Left renal cortex interstitium (tissue), 4 donors: ENCODE results near the gene PAK4. TPM values are rescaled to one million over a fixed set of nuclear protein-coding genes. Genes with fewer than 3 reads are reported as not detected.

Experiments
- polyA plus RNA-seq, 4 donors: library from polyadenylated mRNA; unstranded; fragments of 120-200 nt; gene quantifications; one replicate each; pipeline ENCODE4 v1.2.1, GENCODE V29; 2013; ENCODE audit not compliant: insufficient read length in 4 of 4

PAK4 gene
- polyA plus RNA-seq, 4 donors = 42.6 to 80.8 (median 71.0) TPM

Other genes starting within 250 kb of the PAK4 start
- gene RINL, start 247.5 kb upstream of the PAK4 start, polyA plus RNA-seq = 10 to 100 TPM in 1 of 4 donors, 1 to 10 TPM in 3; 7.1 to 10.0 (median 8.3) TPM
- 10 to 100 TPM; 37.9 to 53.1 (median 43.9) TPM for gene SIRT2, start 226.2 kb upstream of the PAK4 start, polyA plus RNA-seq
- 10 to 100 TPM in 2 of 4 donors, 1 to 10 TPM in 2; 8.2 to 13.4 (median 11.4) TPM for gene NFKBIB, start 225.8 kb upstream of the PAK4 start, polyA plus RNA-seq
- gene CCER2, start 213.6 kb upstream of the PAK4 start, polyA plus RNA-seq = 1 to 10 TPM in 2 of 4 donors, under 1 TPM in 2; 0.47 to 1.5 (median 1.1) TPM
- 10 to 100 TPM; 31.3 to 72.0 (median 53.4) TPM for gene SARS2, start 195.0 kb upstream of the PAK4 start, polyA plus RNA-seq
- 10 to 100 TPM; 17.7 to 37.4 (median 26.9) TPM for gene MRPS12, start 194.8 kb upstream of the PAK4 start, polyA plus RNA-seq
- 10 to 100 TPM; 51.3 to 93.4 (median 81.1) TPM for gene FBXO17, start 150.0 kb upstream of the PAK4 start, polyA plus RNA-seq
- gene FBXO27, start 93.2 kb upstream of the PAK4 start, polyA plus RNA-seq = 1 to 10 TPM; 6.1 to 9.8 (median 7.8) TPM
- 1 to 10 TPM in 1 of 4 donors, under 1 TPM in 3; 0.13 to 1.5 (median 0.56) TPM for gene ACP7, start 41.4 kb upstream of the PAK4 start, polyA plus RNA-seq
- gene NCCRP1, start 71.2 kb downstream of the PAK4 start, polyA plus RNA-seq = 1 to 10 TPM in 3 of 4 donors, under 1 TPM in 1; 0.99 to 4.0 (median 1.4) TPM
- not detected for gene SYCN, start 78.5 kb downstream of the PAK4 start, polyA plus RNA-seq
- not detected for gene IFNL3, start 119.2 kb downstream of the PAK4 start, polyA plus RNA-seq
- under 1 TPM in 1 of 4 donors, not detected in 3; 0.09 TPM for gene IFNL4, start 123.1 kb downstream of the PAK4 start, polyA plus RNA-seq
- not detected for gene IFNL2, start 142.6 kb downstream of the PAK4 start, polyA plus RNA-seq
- not detected for gene IFNL1, start 170.6 kb downstream of the PAK4 start, polyA plus RNA-seq
- gene LRFN1, start 195.1 kb downstream of the PAK4 start, polyA plus RNA-seq = 1 to 10 TPM in 3 of 4 donors, under 1 TPM in 1; 0.75 to 2.9 (median 2.1) TPM
- 10 to 100 TPM; 20.4 to 29.0 (median 25.2) TPM for gene GMFG, start 210.3 kb downstream of the PAK4 start, polyA plus RNA-seq
- 100 to 1,000 TPM in 3 of 4 donors, 10 to 100 TPM in 1; 86.6 to 165 (median 124) TPM for gene SAMD4B, start 216.6 kb downstream of the PAK4 start, polyA plus RNA-seq